K562 (cell line): ENCODE results near the gene NUP62. TPM values are rescaled to one million over a fixed set of nuclear protein-coding genes. Genes with fewer than 3 reads are reported as not detected.

ENCODE experiments used
- CLOCK ChIP-seq: fragments of 250-450 bp; sonication (Bioruptor Pico); IDR thresholded peaks from 2 replicates; pipeline ENCODE4 v1.4.0; 2020; ENCODE audit warnings: mild to moderate bottlenecking, moderate library complexity, borderline replicate concordance
- CTCF ChIP-seq, 3 experiments: IDR thresholded peaks in 2 of 3; conservative IDR thresholded peaks in 1 of 3; 2 replicates each; pipeline ENCODE4 v1.5.1; 2011 to 2012; ENCODE audit warnings: low read length in 3 of 3, mild to moderate bottlenecking in 3 of 3, control low read depth in 2 of 3, improper control_type of control experiment in 1 of 3, inconsistent platforms in 1 of 3, low read depth in 1 of 3, mixed read lengths in 1 of 3, moderate library complexity in 1 of 3; ENCODE audit not compliant: insufficient read depth in 2 of 3
- EZH2 ChIP-seq: IDR thresholded peaks from 2 replicates; pipeline ENCODE4 v1.6.1; 2012; ENCODE audit warnings: low read depth, mild to moderate bottlenecking, inconsistent platforms, low read length, borderline replicate concordance
- GABPA ChIP-seq: fragments of 200-800 bp; sonication (Bioruptor generic); conservative IDR thresholded peaks from 2 replicates; pipeline ENCODE4 v1.6.1; 2016; ENCODE audit warnings: low read depth, missing genetic modification characterization, missing compliant biosample characterization
- HNRNPH1 ChIP-seq: fragments of 200-400 bp; formaldehyde crosslinking; optimal IDR thresholded peaks from 2 replicates; pipeline ENCODE3; 2017; ENCODE audit warnings: low read depth, mild to moderate bottlenecking, low read length, moderate library complexity
- MBD1 ChIP-seq: fragments of 250-450 bp; sonication (Bioruptor Pico); IDR thresholded peaks from 2 replicates; pipeline ENCODE4 v1.8.0; 2022; ENCODE audit warnings: inconsistent platforms
- NR0B1 ChIP-seq: fragments of 450-650 bp; IDR thresholded peaks from one replicate; pipeline ENCODE4 v1.6.1; 2018; ENCODE audit warnings: mild to moderate bottlenecking, moderate library complexity; ENCODE audit not compliant: partially characterized antibody
- PML ChIP-seq: IDR thresholded peaks from 2 replicates; pipeline ENCODE4 v1.6.1; 2012; ENCODE audit warnings: low read length, inconsistent platforms
- POLR2G ChIP-seq: fragments of 200-400 bp; formaldehyde crosslinking; IDR thresholded peaks from 2 replicates; pipeline ENCODE4 v1.6.1; 2017; ENCODE audit warnings: low read depth, mild to moderate bottlenecking, antibody characterized with exemption, low read length, moderate library complexity
- PURB ChIP-seq: sonication (generic); formaldehyde crosslinking; IDR thresholded peaks from 2 replicates; pipeline ENCODE4 v1.9.0; 2021; ENCODE audit warnings: low read depth, mild to moderate bottlenecking, missing genetic modification reagents
- TBP ChIP-seq: optimal IDR thresholded peaks from 2 replicates; pipeline ENCODE3; 2011; ENCODE audit warnings: low read depth, low read length, improper control_type of control experiment
- TCF3 ChIP-seq: sonication (generic); formaldehyde crosslinking; IDR thresholded peaks from 2 replicates; pipeline ENCODE4 v1.4.0; 2020; ENCODE audit warnings: mild to moderate bottlenecking, missing genetic modification reagents
- ZNF639 ChIP-seq, 2 experiments: fragments of 200-800 bp in 1 of 2; sonication (Bioruptor generic) in 1 of 2; sonication (generic) in 1 of 2; formaldehyde crosslinking in 1 of 2; IDR thresholded peaks in 1 of 2; conservative IDR thresholded peaks in 1 of 2; 2 replicates each; pipeline versions ENCODE4 v1.5.0 to v1.6.1; 2016 to 2020; ENCODE audit warnings: missing compliant biosample characterization in 1 of 2, missing genetic modification characterization in 1 of 2, missing genetic modification reagents in 1 of 2
- polyA plus RNA-seq, 8 experiments: library from polyadenylated mRNA; depleted of rRNA in 4 of 8; stranded (reverse) in 5 of 8; unstranded in 3 of 8; fragments of >200 nt; fragmentation: Nextera tagmentation in 2 of 8; fragmentation: Illumina TruSeq in 1 of 8; extraction: Ambion mirVana in 2 of 8; extraction: Trizol in 1 of 8; gene quantifications; 2 replicates each; pipeline versions ENCODE4 v1.2.1 to v1.2.3, GENCODE V29; 2011 to 2014; ENCODE audit warnings: inconsistent platforms in 1 of 8, missing spikeins in 1 of 8
- total RNA-seq, 7 experiments: library from RNA; depleted of rRNA in 6 of 7; stranded (reverse); fragments of >200 nt in 6 of 7; fragmentation: Illumina TruSeq in 2 of 7; extraction: Trizol in 2 of 7; gene quantifications; 2 replicates each; pipeline versions ENCODE4 v1.2.1 to v1.2.3, GENCODE V29; 2011 to 2021; ENCODE audit warnings: low replicate concordance in 1 of 7

Gene NUP62
- total and polyA plus RNA-seq, 9 of the 15 experiments (the other 6 are each of a cell fraction or from before 2014, with no cell fraction given) = 16.9 to 109 (median 66.0) TPM

GRCh38 chr19:49929611-49930482 lies 543 bp upstream of the NUP62 start (continued):
- TF ChIP-seq POLR2G = peak; percentile 91
- no peak for TF ChIP-seq NR0B1
- no peak; the same call in 1 of the 2 replicates for TF ChIP-seq TCF3
- no peak for TF ChIP-seq MBD1 (CRISPR knock-in tag)
- no peak; the same call in 1 of the 2 replicates for TF ChIP-seq PML
- TF ChIP-seq ZNF639 (CRISPR knock-in tag; conservative IDR thresholded peaks at IDR 0.05 in 1 of 2, IDR thresholded peaks at IDR 0.05 in 1 of 2) = peak in 1 of 2 experiments; percentile 10; a peak in 1 of 4 replicates
- TF ChIP-seq CTCF (IDR thresholded peaks at IDR 0.05 in 2 of 3, conservative IDR thresholded peaks at IDR 0.05 in 1 of 3; ENCODE audit: insufficient read depth in 2 of 3, low read depth in 1 of 3, low read length in 3 of 3) = no peak
- no peak for TF ChIP-seq HNRNPH1
- TF ChIP-seq TBP = peak; percentile 98
- no peak for TF ChIP-seq PURB (CRISPR knock-in tag)
- no peak for TF ChIP-seq EZH2
- TF ChIP-seq CLOCK (CRISPR knock-in tag) = no peak
- TF ChIP-seq GABPA (tag) = peak; percentile 31; the same call in 1 of the 2 replicates
